HUES64 (cell line): ENCODE data around the gene THSD4.

ENCODE experiments used
- H3K27ac ChIP-seq: 2 replicates; pipeline ENCODE4 v1.7.0; 2013; ENCODE audit warnings: low read depth, low read length, inconsistent platforms
- H3K27me3 ChIP-seq: 2 replicates; pipeline ENCODE4 v1.6.1; 2013; ENCODE audit warnings: mild to moderate bottlenecking, low read length; ENCODE audit not compliant: insufficient read depth
- H3K36me3 ChIP-seq: 2 replicates; pipeline ENCODE4 v1.6.1; 2013; ENCODE audit warnings: mild to moderate bottlenecking, low read length; ENCODE audit not compliant: insufficient read depth
- H3K4me1 ChIP-seq: 2 replicates; pipeline ENCODE4 v1.6.1; 2013; ENCODE audit warnings: mild to moderate bottlenecking, low read length, moderate library complexity; ENCODE audit not compliant: insufficient read depth
- H3K4me3 ChIP-seq: 2 replicates; pipeline ENCODE4 v1.5.1; 2013; ENCODE audit warnings: mild to moderate bottlenecking, low read length, moderate library complexity
- H3K9ac ChIP-seq: 2 replicates; pipeline ENCODE4 v1.6.1; 2013; ENCODE audit warnings: mild to moderate bottlenecking, low read depth, low read length
- H3K9me3 ChIP-seq: 2 replicates; pipeline ENCODE4 v1.6.1; 2013; ENCODE audit warnings: low read depth, low read length; ENCODE audit not compliant: insufficient read depth
- WGBS: fragments of 150-250, 120-280 bp; methylation state at CpG from one replicate; pipeline ENCODE4 v1.1.7; 2013; ENCODE audit warnings: missing lambda C conversion rate; 5-methylcytosine and 5-hydroxymethylcytosine counted together

THSD4 gene

GRCh38 chr15:71804695-71805470, 689.6 kb downstream of the THSD4 start:
- Histone ChIP-seq H3K27me3 (no peaks in the 10 kb centered on the region), H3K4me3 (no peak overlapping the region), H3K36me3 (no peaks in the 10 kb centered on the region), H3K9me3 (no peaks in the 10 kb centered on the region), H3K4me1 (peaks cover 20% of the 10 kb centered on the region), H3K27ac (no peak overlapping the region), H3K9ac (no peak overlapping the region)
- WGBS, result 83% methylated on average over 6 of the region's 6 CpGs

DNA sequence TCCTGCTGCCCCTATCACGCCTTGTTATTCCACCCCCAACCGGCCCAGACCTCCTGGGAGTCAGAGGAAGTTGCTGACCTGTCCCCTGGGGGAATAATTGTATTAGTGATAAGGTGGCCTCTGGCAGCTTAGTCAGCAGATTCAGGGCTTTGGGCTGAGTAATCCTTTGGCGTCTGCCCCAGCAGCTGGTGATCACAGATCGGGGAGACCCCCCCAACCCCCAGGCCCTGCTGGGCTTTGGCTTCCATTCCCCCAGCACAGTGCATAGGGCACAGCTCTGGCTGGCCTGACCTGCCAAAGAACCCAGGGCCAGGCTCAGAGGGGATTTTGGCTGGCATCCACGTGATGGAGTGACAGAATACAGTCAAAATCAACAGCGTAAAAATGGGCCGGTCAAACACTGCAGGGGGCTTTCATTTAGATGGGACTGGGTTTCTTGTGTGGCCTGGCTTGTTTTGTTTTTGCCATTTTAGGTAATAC, 691.2 kb downstream of the THSD4 start:
- H3K4me1 ChIP-seq, result peaks cover 22% of the 10 kb centered on the region
- no peaks in the 10 kb centered on the region for H3K9me3 ChIP-seq
- H3K27me3 ChIP-seq, result no peaks in the 10 kb centered on the region
- peak overlapping the region; percentile 82; the same call in 1 of the 2 replicates for H3K27ac ChIP-seq
- H3K9ac ChIP-seq, result no peak overlapping the region
- H3K4me3 ChIP-seq, result 0 out of 2 replicates have a peak overlapping the region, but pooled peaks have one; percentile 40
- no peaks in the 10 kb centered on the region for H3K36me3 ChIP-seq
- WGBS, result 24% methylated on average over 6 of the region's 7 CpGs

DNA sequence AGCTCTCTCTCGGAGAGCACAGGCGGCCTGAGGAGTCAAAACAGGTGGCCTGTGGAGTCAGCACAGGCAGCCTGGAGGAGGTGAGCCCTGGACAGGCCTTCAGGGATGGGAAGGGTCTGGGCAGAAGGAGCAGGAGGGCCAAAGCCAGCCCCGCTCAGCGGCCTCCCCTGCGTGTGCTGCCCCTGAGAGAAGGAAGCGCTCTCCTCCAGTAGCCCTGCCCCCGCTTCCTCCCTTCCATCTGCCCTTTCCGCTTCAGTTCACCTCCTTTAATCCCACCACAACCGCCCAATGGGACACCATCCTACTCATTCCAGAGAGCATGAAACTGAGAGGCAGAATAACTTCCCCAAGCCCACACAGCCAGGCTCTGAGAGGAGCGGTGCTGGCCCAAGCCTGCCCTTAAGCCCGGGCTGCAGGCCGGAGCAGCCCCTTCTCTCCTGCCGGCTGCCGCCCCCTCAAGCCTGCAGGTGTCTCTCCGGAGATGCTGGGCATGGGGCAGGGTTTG, 691.9 kb downstream of the THSD4 start:
- Histone ChIP-seq H3K4me1 (peaks cover 22% of the 10 kb centered on the region), H3K4me3 (peak overlapping the region; percentile 40), H3K9me3 (no peaks in the 10 kb centered on the region), H3K27me3 (no peaks in the 10 kb centered on the region), H3K9ac (peak overlapping the region; percentile 36; the same call in 1 of the 2 replicates), H3K36me3 (no peaks in the 10 kb centered on the region), H3K27ac (peak overlapping the region; percentile 82)
- 18% methylated on average over 15 of the region's 15 CpGs for WGBS

- Histone ChIP-seq H3K36me3 (no peaks in the 10 kb centered on the region), H3K9ac (no peak overlapping the region; the same call in 1 of the 2 replicates), H3K4me1 (peaks cover 22% of the 10 kb centered on the region), H3K27me3 (no peaks in the 10 kb centered on the region), H3K9me3 (no peaks in the 10 kb centered on the region), H3K27ac (peak overlapping the region; percentile 82; the same call in 1 of the 2 replicates), H3K4me3 (peak overlapping the region; percentile 40)
- WGBS, result 38% methylated on average over 4 of the region's 4 CpGs
Observed at GRCh38 chr15:71807691-71808091, 692.4 kb downstream of the THSD4 start.

DNA sequence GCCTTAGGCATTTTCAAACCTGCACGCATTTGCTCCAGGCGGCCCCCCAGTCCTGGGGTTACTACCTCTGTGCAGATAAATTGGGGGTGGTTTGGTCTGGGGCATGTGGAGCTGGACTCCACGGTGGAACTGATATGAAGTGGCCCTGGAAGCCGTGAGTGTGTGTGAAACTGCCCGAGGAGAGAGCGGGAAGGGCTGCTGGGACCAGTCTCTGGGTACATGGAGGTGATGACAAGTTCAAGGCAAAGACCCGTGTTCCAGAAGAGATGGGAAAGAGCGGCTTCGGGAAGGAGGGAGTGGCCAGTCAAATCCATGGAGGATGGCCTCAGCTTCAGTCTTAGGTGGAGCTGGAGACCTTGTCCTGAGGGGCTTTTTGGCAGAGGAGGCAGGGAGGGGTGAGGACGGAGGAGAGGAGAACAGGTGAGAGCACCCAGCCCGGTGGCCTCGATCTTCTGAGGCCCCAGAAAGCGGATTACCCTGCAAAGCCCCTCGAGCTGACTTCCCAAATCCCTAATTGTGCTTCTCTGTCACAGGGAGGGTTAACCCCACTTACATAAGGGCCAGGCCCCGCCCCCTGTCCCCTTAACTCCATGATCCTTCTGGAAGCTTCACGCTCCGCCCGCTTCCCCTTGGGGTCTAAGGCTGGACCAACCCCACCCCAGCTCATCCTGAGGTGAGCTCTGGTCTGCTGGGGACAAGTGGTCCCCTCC, 693.2 kb downstream of the THSD4 start:
- WGBS, result 90% methylated on average over 18 of the region's 18 CpGs
- Histone ChIP-seq H3K36me3 (no peaks in the 10 kb centered on the region), H3K27ac (no peak overlapping the region), H3K9me3 (no peaks in the 10 kb centered on the region), H3K9ac (no peak overlapping the region), H3K4me3 (no peak overlapping the region), H3K4me1 (peaks cover 22% of the 10 kb centered on the region), H3K27me3 (no peaks in the 10 kb centered on the region)

- WGBS, result 75% methylated on average over 7 of the region's 8 CpGs
- no peaks in the 10 kb centered on the region for H3K27me3 ChIP-seq
- no peaks in the 10 kb centered on the region for H3K9me3 ChIP-seq
- peaks cover 22% of the 10 kb centered on the region for H3K4me1 ChIP-seq
- no peak overlapping the region for H3K27ac ChIP-seq
- no peaks in the 10 kb centered on the region for H3K36me3 ChIP-seq
- H3K4me3 ChIP-seq, result no peak overlapping the region
- no peak overlapping the region for H3K9ac ChIP-seq
Observed at GRCh38 chr15:71809346-71809745, 694.1 kb downstream of the THSD4 start.

DNA sequence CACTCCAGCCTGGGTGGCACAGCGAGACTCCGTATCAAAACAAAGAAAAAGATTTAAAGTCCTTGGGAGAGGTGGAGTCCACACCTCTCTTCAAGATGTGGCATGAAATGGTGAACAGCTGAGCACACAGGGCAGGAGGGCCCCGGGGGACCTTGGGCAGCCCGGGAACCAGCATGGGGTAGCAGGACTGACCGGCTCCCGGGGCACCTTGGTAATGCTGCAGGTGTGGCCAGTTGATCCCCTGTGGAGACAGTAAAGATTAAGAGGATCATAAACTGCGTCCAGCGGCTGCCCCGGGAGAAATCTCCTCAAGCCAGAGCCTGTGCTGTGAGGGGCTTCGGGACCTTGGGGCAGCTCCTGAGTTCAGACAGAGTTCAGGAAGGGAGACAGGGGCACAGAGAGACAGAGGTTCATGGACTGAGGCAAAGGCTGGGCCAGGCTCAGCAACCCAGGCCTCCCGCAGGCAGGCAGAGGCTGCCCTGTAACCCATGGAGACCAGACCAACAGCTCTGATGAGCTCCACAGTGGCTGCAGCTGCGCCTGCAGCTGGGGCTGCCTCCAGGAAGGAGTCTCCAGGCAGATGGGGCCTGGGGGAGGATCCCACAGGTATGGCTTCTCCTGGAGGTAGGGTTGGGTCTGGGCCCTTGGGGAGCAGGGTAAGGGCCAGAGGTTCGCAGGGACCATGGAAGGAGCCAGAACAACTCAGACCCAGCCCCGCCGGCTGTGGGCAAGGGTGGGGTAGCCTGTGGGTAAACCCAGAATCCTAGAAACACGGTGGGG, 695.2 kb downstream of the THSD4 start, which contains the start of gene NR2E3:
Gene NR2E3, plus strand, starts transcription at position 299 of the 780 bp plus-strand sequence. Its CDS starts 190 bp downstream, at position 489.
- H3K27me3 ChIP-seq, result no peaks in the 10 kb centered on the region
- H3K27ac ChIP-seq, result no peak within 1 kb of the TSS
- H3K9ac ChIP-seq, result no peak within 1 kb of the TSS
- 79% methylated on average over 16 of the region's 16 CpGs for WGBS
- no peaks in the 10 kb centered on the region for H3K36me3 ChIP-seq
- peaks cover 22% of the 10 kb centered on the region for H3K4me1 ChIP-seq
- H3K4me3 ChIP-seq, result no peak within 1 kb of the TSS
- H3K9me3 ChIP-seq, result no peaks in the 10 kb centered on the region

DNA sequence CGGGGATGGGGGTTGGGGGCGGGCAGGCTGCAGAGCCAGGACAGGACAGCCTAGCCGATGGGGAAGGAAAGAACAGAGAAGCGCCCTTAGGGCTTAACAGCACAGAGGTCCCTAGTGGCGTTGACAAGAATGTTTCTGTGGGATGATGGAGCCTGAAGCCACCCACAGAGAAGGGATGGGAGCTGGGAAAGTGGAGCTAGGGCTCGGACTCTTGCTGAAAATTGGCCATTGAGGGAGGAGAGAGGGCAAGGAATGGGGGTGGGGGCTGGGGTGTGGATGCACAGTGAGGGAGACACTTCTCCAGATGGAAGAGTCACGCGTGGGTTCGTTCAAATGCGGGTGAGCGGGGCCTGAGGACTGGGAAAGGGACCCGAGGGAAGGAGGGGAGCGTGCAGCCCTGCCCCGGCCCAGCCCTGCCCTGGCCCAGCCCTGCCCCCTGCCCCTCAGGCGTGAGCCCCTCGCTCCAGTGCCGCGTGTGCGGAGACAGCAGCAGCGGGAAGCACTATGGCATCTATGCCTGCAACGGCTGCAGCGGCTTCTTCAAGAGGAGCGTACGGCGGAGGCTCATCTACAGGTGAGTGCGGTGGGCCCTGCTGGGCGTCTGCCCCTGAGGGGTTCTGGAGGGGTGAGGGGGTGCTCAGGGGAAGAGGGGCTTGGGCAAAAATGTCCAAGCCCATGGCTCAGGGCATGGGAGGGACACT, 695.9 kb downstream of the THSD4 start:
- no peaks in the 10 kb centered on the region for H3K27me3 ChIP-seq
- H3K36me3 ChIP-seq, result no peaks in the 10 kb centered on the region
- 89% methylated on average over 27 of the region's 27 CpGs for WGBS
- no peak overlapping the region for H3K27ac ChIP-seq
- no peak overlapping the region for H3K4me3 ChIP-seq
- H3K9me3 ChIP-seq, result no peaks in the 10 kb centered on the region
- peaks cover 22% of the 10 kb centered on the region for H3K4me1 ChIP-seq
- no peak overlapping the region for H3K9ac ChIP-seq

GRCh38 chr15:71811752-71812735, 696.8 kb downstream of the THSD4 start:
- no peak overlapping the region for H3K27ac ChIP-seq
- H3K9ac ChIP-seq, result no peak overlapping the region
- no peaks in the 10 kb centered on the region for H3K9me3 ChIP-seq
- no peak overlapping the region for H3K4me3 ChIP-seq
- H3K4me1 ChIP-seq, result peaks cover 16% of the 10 kb centered on the region
- WGBS, result 93% methylated on average over 38 of the region's 38 CpGs
- H3K27me3 ChIP-seq, result no peaks in the 10 kb centered on the region
- no peaks in the 10 kb centered on the region for H3K36me3 ChIP-seq
